Activated CD8-positive, alpha-beta memory T cell treated with anti-CD3 and anti-CD28 coated beads for 1 hour (primary cell): ENCODE measurements around the gene WRAP73.

ENCODE experiments used
- DNase-seq, 2 donors: peaks; one replicate each; pipeline ENCODE4 v3.0.0-alpha.2; 2020; ENCODE audit warnings: low read depth in 1 of 2; ENCODE audit errors: extremely low read depth in 1 of 2

Gene WRAP73

GRCh38 chr1:3617806-3618345 lies 32.0 kb downstream of the WRAP73 start:
- no peak for DNase-seq

DNA sequence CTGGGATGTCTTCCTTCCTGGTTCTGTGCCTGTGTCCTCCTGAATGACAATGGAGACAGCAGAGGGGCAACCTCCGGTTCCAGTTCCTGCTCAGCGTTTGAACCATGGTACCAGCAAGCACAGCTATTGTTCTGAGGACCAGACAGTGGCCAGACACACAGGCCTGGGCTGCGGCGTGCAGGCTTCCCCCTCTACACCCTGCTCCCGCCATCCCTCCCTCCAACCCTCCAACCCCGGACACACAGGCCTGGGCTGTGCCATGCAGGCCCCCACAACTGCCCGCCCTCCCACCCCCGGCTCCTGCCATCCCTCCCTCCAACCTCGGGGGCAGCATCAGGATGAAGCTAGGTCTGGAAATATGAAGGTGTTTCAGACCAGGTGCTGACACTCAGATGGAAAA lies 33.0 kb downstream of the WRAP73 start:
- DNase-seq: no peak

DNA sequence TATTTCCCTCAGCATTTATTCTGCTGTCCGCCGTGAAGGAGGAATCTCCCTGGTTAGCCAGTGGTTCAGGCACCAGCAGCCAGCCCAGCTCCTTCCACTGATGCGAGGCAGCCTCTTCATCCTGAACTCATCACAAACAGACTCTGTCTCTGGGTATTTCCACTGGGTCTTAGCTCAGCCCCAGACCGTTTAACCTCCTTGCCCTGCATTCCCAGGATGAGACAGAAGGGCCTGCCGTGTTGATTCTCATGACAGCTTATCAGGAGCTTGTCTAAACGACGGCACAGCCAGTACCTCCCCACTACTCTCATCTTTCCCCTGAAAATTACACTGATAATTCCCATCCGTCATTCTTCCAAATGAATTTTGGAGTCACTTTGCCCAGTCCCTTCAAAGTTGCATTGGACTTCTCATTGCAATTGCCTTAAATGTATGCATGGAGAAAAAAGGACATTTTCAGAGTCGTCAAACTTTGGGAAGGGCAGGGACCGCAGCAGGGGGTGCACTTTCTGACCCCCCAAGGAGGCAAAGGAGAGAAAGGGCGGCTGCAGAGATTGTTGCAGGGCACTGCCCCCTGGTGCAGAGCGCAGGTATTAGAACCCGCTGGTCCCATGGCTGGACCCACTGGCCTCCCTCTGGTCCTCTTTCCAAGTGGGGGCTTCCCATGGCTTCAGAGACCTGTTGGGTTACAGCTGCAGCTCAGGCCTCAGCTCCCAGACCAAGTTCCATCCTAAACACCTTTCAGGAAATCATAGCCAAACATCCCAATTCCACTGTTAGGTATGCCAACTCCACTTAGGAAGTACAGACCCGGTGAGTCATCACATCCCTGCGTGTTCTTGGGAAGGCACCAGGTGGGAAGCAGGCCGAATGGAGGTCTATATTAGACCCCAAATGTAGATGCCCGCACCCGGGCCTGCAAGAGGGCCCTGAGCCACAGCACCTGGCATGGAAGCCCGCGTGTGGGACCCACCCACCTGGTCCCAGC lies 34.9 kb downstream of the WRAP73 start:
- no peak for DNase-seq

DNA sequence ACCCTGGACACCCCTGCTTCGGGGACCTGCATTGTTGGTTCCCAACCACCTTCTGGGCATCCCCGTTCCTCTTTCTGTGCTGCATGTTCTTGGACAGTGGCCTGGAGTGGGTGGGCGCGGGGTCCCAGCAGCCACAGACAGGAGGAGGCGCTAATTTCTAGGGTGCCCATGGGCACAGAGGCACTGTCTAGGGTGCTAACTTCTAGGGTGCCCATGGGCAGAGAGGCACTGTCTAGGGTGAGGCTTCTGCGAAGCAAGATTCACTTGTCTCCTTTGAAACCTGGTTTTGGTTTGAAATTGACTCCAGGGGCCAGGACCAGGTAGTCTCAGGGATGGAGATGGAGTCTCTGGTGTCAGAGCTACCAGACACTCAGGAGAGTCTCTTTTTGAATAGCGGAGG lies 37.8 kb downstream of the WRAP73 start:
- DNase-seq: no peak

GRCh38 chr1:3611170-3612019 lies 38.5 kb downstream of the WRAP73 start, which contains the start of gene MEGF6:
Gene MEGF6 (minus strand): TSS chr1:3611508. CDS start chr1:3611268, 240 bp downstream.
- peak; percentile 24 to 52 for DNase-seq

DNA sequence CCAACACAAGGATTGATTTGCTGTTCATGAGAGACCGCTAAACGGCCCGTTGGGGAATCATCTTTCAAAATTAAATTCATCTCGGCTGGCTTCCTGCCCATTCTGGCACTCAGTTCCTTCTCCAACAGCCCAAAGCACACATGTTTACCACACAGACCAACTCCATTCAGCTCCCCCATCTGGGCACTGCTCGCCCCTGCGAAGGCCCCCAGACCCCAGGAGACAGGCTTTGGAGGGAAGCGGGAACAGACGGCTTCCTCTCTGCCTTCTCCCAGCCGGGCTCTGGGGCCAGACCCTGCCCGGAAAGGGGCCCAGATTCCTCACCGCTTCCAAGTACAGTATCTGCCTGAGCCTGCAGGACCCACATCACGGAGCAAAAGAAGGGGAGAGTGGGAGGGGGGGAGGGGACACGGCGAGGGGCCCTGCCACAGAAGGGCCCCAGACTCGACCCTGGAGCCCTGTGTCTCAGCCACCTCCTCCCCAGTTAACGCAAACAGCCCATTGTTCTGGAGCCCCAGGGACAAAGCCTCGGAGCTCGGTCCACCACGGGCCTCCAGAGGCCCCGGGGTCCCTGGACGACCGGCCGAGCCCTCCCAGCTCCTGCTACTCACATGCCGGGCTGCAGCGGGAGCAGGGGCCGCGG lies 39.3 kb downstream of the WRAP73 start:
- no peak for DNase-seq

DNA sequence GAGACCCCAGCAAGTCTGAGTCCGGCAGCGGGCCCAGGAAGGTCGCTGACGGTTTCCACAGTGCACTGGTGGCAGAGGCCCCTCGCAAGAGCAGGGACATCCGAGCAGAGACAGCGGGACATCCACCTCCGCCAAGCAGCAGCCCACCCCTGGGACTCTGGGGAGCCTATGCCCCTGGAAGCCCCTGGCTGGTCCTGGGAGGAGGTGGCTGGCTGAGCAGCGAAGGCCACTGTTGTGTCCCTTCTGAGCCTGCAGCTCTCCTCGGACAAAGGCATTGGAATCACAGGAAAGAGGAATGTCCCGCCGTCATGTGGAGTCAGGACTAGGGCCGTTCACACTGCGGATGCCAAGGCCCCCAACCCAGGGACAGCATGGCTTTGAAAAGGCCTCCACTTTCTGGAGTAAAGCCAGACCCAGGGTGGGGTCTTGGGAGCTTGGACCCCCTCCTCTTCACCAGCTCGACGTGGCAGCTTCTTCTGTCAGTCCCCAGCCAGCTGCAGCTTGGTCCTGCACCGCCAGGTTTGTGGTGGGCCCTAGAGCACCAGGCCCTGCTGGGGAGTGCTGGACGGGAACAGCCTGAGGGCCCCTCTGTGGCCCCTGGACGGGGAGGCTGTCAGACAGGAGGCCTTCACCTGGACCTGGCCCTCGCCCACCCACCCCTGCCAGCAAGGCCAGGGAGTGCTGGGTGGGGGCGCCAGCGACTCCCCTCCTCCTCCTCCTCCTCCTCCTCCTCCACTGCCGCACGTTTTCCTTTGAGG lies 40.0 kb downstream of the WRAP73 start:
- DNase-seq: no peak

GRCh38 chr1:3609016-3609768 lies 40.7 kb downstream of the WRAP73 start:
- no peak for DNase-seq

GRCh38 chr1:3608154-3608553 lies 41.7 kb downstream of the WRAP73 start:
- no peak for DNase-seq

DNA sequence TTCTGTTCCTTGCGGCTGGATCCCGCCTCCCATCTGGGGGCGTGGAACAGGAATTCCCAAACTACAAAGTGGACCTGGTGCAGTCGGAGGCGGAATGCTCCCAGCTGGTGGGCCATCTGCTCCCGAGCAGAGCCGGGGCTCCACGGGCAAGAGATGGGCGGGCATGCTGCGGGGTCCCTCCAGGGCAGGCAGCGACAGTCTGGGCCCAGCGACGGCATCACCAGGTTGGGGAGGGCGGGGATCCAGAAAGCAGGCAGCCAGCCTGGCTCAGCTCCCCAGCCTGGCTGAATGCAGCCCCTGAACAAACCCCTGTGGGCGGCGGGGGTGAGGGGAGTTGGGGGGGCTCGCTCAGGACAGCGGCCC lies 42.2 kb downstream of the WRAP73 start:
- DNase-seq: no peak

- no peak for DNase-seq
These were observed 42.9 kb downstream of the WRAP73 start for GRCh38 chr1:3606779-3607702.

GRCh38 chr1:3604997-3605823 lies 44.7 kb downstream of the WRAP73 start:
- DNase-seq: no peak

GRCh38 chr1:3604468-3604974 lies 45.4 kb downstream of the WRAP73 start:
- DNase-seq: no peak

DNA sequence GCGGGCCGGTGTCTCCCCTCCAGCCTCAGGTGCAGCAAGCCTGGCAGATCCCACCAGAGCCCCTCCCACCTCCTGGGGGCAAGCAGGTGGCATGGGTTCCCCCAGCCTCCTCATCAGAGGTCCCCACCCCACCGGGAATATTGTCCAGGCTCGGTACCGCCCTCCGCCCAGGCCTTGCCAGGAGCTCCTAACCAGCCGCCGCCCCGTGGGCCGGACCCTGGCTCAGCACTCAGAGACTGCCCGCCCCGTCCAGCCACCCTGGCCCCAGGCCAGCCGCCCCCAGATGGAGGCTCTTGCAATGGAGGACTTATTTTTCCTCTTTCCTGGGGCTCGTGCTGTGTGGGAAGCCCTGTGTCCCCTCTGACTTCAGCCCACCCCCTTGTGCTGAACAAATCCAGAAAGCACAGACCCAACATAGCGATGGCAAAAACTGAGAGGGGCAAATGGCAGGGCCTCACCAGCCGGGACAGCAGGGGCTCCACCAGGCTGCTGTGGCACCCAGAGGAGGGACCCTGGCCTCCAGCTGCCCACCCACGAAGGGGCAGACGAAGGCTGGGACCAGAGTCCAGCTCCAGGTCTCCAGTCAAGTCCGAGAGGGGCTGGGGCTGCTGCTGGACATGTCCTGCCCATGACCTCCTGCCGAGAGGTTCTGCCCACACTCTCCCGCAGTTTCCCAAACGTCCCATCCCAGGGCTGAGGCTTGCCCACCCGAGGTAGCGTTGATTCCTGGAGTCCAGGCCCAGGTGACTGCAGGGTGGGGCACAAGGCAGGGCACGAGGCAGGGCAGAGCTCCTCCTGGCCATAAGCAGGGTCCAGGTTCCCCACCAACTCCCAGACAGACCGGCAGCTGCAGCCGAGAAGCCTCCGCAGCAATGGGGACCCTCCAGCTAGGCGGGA lies 46.1 kb downstream of the WRAP73 start:
- no peak for DNase-seq

- no peak for DNase-seq
These were observed 46.7 kb downstream of the WRAP73 start for GRCh38 chr1:3603156-3603555.

- no peak for DNase-seq
These were observed 47.5 kb downstream of the WRAP73 start for GRCh38 chr1:3602375-3602774.
